A172 (cell line): ENCODE results near the gene CENPO. TPM values are rescaled to one million over a fixed set of nuclear protein-coding genes. Genes with fewer than 3 reads are reported as not detected.
A peak's percentile ranks its signal among the peaks of the same experiment; 100 is the strongest.

ENCODE experiments used
- DNase-seq: peaks from one replicate; pipeline ENCODE4 v3.0.0-alpha.2; 2015; ENCODE audit warnings: low spot score
- total RNA-seq: library from RNA; depleted of rRNA; stranded (reverse); fragments of >200 nt; shearing (Covaris generic); gene quantifications from 2 replicates; pipeline ENCODE4 v1.2.3, GENCODE V29; 2014

The CENPO gene
- total RNA-seq, 1 experiment from 2014 or later = 54.0 TPM

- DNase-seq = no peak
These were observed 30.9 kb downstream of the CENPO start for GRCh38 chr2:24824071-24824588.

DNA sequence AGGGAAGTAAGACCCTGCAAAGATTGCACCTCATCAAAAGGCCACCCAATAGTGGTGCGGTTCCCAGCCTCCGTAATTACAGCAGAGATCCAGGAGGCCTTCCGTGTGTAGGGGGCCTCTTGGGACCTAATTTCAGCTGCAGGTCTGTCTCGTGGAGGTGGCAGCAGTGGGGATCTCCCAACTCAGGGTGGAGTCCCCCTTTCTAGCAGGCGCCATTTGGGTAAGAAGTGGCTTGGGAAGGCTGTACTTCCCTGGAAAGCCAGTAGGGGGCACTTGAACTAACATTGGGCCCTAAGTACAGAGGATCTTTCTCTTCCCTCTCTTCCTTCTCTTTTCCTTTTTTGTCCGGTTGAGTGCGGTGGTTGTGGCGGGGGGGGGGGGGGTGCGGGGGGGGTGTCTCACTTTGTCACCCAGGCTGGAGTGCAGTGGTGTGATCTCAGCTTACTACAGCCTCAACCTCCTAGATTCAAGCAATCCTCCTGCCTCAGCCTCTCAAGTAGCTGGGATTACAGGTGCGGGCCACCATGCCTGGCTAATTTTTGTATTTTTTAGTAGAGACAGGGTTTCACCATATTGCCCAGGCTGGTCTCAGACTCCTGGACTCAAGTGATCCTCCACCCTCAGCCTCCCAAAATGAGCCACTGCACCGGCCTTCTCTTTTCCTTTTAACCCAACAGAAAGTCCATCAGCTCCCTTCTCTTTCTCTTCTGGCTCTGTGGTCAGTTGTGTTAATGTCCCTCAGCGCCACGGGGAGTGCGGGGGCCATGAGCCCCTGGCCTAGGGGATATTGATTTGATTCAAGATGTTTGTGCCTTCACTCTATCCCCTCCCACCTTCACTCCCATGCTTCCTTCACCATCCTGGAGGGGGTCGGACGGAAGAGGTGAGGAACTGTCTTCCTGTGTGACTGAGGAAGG lies 32.0 kb downstream of the CENPO start:
- DNase-seq = no peak

GRCh38 chr2:24825883-24826772 lies 32.9 kb downstream of the CENPO start:
- DNase-seq = no peak

DNA sequence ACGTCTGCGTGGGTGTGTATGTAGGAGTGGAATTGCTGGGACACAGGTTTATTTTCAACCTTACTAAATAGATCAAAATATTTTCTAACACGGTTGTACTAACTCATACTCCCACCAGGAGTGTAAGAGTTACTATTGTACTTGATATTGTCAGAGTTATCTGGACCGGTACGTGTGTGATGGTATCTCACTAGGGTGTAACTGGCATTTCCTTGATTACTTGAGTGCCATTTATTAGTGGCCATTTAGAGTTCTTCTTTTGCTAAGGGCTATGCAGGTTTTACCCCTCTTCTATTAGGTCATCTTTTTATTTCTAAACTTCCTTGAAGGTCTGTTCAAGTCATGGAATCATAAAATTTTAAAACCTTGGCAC lies 33.5 kb downstream of the CENPO start:
- DNase-seq = no peak

GRCh38 chr2:24827321-24828237 lies 34.4 kb downstream of the CENPO start:
- peak; percentile 73 for DNase-seq

DNA sequence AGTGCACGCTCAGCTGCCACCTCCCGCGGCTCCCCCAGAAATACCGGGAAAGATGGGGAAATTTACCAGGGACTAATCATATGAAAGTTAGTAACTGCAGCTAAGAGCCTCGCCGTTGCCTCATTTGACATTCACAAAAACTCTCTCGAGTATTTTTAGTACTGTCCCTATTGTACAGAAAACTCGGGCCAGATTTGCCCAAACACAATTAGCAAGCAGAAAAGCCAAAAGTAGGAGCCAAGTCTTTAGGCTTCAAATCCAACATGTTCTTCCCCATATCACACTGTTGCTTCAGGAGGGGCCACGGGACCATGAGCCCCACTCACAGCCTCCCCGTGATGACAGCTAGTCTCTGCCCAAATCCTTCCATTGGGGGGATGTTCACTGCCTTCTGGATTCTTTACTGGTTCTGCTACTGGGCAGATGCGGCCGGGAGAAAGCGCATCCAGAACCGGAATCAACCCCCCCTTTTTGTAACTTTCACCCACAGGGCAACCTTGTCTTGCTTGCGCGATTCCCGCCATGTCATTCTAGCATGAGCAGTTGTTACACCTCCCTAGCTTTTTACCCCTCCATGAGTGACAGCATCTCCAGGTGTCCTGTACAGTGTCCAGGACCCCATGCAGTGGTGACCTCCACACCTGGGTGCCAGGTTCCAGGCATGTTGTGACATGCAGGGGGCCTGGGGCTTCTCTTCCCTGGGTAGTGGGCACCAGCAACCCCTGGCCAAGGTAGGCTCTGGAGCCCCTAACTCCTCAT lies 35.2 kb downstream of the CENPO start:
- DNase-seq = no peak

DNA sequence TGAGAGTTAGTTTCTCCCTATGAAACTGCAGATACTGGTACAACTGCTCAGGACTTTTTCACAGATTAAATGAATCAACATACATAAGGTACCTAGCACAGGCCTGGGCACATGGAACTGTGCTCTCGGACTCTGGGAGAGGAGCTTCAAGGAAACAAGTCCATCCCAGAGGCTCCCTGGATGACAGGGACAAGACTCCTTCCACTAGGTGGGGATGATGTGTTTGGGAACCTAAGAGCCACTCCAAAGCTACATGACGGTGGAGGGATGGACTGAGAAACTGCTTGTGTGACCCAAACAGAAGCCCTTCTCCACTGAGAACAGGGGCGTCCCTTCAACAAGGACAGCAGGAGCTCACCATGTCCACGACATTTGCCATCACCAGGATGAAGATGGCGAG lies 37.1 kb downstream of the CENPO start:
- no peak for DNase-seq

DNA sequence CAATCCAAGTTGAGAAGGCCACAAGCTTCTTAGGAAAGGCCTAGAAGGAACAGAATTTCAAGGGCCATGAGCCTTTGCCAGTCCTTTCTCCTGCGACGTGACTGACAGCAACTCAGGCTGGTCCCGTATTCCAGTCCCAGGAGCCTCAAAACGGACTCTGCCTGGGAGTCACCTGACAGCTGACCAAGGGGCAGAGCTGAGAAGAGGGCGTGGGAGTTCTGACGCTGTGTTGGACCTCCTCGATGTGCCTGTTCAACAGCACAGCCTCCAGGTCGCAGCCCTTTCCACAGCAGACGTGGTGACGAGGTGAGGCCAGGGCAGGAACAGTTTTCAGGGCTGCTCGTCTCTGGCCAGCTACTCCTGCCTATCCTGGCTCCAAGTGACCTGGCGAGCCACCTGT lies 37.6 kb downstream of the CENPO start:
- no peak for DNase-seq

DNA sequence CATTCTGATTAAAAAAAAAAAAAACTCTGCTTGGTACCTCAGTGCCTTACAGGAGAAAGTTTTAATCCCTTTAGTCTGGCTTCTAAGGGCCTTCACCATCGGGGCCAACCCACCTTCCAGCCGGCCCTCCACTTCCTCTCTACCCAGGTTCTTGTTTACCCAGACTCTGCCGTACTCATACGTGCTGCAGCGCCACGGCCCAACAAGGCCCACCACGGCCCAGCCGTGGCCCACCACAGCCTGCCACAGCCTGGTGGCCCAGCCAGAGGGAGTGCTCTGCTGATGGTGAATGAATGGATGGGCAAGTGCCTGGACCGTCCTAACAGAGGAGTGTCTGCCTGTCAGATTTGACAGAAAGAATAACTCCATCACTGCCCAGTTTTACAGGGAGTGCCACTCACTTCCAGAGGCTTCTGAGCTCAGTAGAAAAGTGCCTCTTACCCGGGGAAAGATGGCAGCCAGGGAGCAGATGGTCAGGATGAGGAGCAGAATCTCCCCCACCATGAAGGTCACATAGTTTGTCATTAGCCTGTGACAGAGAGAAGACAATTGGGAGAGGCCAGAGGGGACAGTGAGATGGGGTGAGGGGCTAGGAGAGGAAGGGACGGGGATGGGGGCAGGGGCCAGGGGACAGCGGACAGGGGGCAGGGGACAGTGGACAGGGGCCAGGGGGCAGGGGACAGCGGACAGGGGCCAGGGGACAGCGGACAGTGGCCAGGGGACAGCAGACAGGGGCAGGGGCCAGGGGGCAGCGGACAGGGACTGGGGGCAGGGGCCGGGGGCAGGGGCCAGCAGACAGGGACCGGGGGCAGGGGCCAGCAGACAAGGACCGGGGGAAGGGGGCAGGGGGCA lies 38.2 kb downstream of the CENPO start:
- DNase-seq = no peak

DNA sequence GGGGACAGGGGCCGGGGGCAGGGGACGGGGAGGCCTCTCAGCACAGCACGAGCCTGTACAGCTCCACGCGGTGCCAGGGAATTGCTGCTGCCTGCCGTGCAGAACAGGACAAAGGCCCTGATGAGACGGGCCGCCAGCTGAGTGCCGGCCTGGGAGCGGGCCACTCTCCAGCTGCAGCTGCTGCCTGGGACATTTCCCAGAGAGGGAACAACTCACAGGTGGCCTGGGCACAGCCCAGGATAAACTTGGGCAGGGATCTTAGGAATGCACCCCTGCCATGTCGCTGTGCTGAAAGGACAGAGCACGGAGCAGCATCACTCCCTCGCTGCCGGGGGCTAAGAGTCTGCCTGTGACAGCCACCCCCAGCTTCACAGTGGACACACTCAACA lies 38.8 kb downstream of the CENPO start:
- no peak for DNase-seq

- no peak for DNase-seq
These were observed 39.3 kb downstream of the CENPO start for GRCh38 chr2:24832521-24832920.

DNA sequence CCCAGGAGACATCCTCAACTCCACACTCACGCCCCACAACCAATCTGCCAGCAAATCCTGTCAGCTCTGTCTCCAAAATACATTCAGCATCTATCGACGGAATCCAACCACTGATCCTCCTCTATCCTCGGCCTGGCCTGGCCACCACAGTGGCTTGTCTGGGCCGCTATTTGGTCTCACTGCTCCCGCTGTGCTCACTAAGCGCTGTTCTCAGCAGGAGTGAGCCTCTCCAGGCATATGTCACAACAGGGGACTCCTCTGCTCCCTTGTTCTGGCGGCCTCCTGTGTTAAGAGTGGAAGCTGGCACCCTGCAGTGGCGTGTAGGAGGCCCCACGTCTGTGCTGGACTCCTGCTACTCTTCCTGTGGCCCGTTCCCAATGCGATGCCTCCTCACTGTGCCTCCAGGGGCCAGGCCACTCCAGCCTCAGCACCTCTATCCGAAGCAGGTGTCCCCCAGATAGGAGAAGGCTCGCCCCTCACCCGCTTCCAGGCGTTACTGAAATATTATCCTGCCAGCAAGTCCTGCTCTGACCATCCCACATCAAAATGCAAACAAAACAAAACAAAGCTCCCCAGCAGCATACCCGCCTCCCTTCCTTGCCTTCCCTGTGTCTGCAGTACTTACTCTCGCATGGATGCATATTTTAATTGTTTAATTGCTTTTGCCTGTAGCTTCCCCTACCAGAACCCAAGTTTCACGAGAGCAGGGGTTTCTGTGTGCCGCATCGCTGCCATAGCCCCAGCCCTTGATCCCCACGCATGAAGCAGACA lies 39.9 kb downstream of the CENPO start:
- no peak for DNase-seq

- DNase-seq = no peak
These were observed 40.9 kb downstream of the CENPO start for GRCh38 chr2:24833821-24834732.

DNA sequence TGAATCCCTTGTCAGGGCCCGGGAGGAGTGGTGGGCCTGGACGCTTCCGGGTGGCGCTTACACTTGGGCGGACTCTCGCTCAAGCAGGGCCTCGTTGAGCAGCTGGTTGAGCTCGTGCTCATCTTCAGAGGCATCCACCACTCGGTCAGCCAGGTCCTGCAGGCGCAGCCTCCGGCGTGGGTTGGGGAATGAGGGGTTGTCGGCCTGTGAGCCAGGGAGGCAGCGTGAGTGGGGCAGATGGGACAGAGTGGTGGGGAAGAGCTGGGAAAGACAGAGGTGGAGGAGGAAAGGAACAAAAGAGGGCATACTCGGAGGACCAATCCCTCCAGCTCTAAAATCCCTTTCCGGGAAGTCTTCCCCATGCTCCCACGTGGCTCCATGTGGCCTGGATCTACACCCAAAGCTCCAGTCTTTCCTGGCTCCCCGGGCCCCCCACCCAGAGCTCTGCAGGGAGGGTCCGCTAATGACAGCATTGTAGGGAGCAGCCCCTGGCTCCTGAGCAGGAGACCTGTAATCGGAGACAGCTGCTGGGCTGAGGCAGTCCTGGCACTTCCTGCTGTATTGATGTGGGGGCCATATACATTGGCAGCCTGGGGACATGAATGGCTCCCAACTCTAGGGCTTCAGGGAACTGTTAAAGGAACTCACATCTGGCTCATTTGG lies 41.6 kb downstream of the CENPO start:
- no peak for DNase-seq

GRCh38 chr2:24835411-24835810 lies 42.2 kb downstream of the CENPO start:
- DNase-seq = peak; percentile 64

DNA sequence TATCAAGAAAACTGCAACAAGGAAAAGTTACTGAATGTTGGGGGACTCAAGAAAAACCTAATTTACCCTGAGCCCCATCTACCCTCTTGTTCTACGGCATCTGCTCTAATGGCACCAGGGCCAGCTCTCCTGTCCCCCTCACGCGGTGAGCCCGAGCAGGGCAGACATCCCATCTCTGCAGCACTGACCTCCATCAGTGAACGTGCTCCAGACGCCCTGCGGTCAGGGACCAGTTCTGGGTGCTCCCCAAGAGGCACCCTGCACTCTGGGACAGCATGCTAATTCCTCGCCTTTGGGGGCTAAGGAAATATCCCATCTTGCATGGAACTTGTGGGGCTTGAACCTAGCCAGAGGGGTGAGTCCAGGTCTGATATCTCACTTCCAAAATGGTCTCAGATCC lies 43.0 kb downstream of the CENPO start:
- no peak for DNase-seq

DNA sequence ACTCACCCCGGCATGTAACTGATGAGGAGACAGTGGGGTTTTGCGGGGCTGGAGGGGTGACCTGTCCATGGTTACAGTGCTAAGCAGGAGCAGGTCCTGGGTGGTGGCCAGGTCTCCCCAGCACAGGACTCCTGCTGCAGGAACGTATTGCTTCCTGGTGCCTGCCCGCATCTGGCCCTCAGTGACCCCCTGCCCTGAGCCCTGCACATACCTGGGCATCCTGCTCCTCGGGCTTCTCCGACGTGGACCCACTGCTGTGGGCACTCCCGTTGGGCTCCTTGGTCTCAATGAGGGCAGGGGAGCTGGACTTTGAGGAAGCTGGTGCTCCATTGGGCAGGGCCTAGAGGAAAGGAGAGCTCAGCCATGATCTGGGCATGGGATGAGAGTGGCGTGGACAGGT lies 43.5 kb downstream of the CENPO start:
- no peak for DNase-seq
